ENCODE data around the gene BCAS3.

- no peak for TF ChIP-seq REST (IDR thresholded peaks at IDR 0.05; ENCODE audit: low read depth)
- TF ChIP-seq CREB1 (IDR thresholded peaks at IDR 0.05; ENCODE audit: low read depth): no peak
- peak; percentile 56; the same call in 1 of the 2 replicates for TF ChIP-seq NFIC (IDR thresholded peaks at IDR 0.05)
- TF ChIP-seq CEBPB (IDR thresholded peaks at IDR 0.05): peak; percentile 66
- TF ChIP-seq EP300 (IDR thresholded peaks at IDR 0.05; ENCODE audit: borderline replicate concordance): 0 out of 2 replicates have a peak, but pooled peaks have one; percentile 23
- TF ChIP-seq MAX (IDR thresholded peaks at IDR 0.05): peak; percentile 86
- peak; percentile 86 for TF ChIP-seq USF1 (IDR thresholded peaks at IDR 0.05)
- TF ChIP-seq FOXM1 (IDR thresholded peaks at IDR 0.05; ENCODE audit: borderline replicate concordance, low read depth): no peak
Observed at GRCh38 chr17:61393550-61393903, 715.9 kb downstream of the BCAS3 start.

Data from Ishikawa (cell line).